ENCODE results near the gene TJP3.

TJP3 gene

GRCh38 chr19:3722443-3723109, 14.4 kb downstream of the TJP3 start:
- Histone ChIP-seq H3K4me2 (ENCODE audit: low read length) (no peak overlapping the region; the same call in 1 of the 2 replicates), H4K20me1 (ENCODE audit: control insufficient read depth, insufficient read depth, low read depth, low read length) (no peaks in the 10 kb centered on the region), H3K9me2 (replicated peaks; ENCODE audit: control insufficient read depth, low read length) (no peaks in the 10 kb centered on the region), H3K4me1 (ENCODE audit: control insufficient read depth, low read length) (peaks cover 3% of the 10 kb centered on the region), H3K79me2 (ENCODE audit: control insufficient read depth, low read length) (no peaks in the 10 kb centered on the region), H3K27ac (ENCODE audit: low read depth, low read length) (no peak overlapping the region), H3K36me3 (ENCODE audit: control insufficient read depth, low read length) (no peaks in the 10 kb centered on the region), H3K9me3 (ENCODE audit: control insufficient read depth, insufficient read depth, low read length) (no peaks in the 10 kb centered on the region), H3K4me3 (ENCODE audit: low read length) (no peak overlapping the region), H3F3A (ENCODE audit: control insufficient read depth, insufficient read depth) (no peaks in the 10 kb centered on the region), H3K27me3 (ENCODE audit: control insufficient read depth, low read length) (peaks cover 15% of the 10 kb centered on the region)
- TF ChIP-seq EZH2phosphoT487 (IDR thresholded peaks at IDR 0.05; ENCODE audit: borderline replicate concordance, low read length) = no peak

- TF ChIP-seq CTCF (IDR thresholded peaks at IDR 0.05; ENCODE audit: low read depth, low read length, poor library complexity, severe bottlenecking) (no peak), EZH2phosphoT487 (IDR thresholded peaks at IDR 0.05; ENCODE audit: borderline replicate concordance, low read length) (no peak)
- no peak overlapping the region for H3K4me2 ChIP-seq (ENCODE audit: low read length)
- peaks cover 3% of the 10 kb centered on the region for H3K4me1 ChIP-seq (ENCODE audit: control insufficient read depth, low read length)
- no peaks in the 10 kb centered on the region for H3K36me3 ChIP-seq (ENCODE audit: control insufficient read depth, low read length)
- H3K4me3 ChIP-seq (ENCODE audit: low read length) = no peak overlapping the region
- H3K27ac ChIP-seq (ENCODE audit: low read depth, low read length) = no peak overlapping the region
- no peaks in the 10 kb centered on the region for H3F3A ChIP-seq (ENCODE audit: control insufficient read depth, insufficient read depth)
- peaks cover 15% of the 10 kb centered on the region for H3K27me3 ChIP-seq (ENCODE audit: control insufficient read depth, low read length)
- H3K9me3 ChIP-seq (ENCODE audit: control insufficient read depth, insufficient read depth, low read length) = no peaks in the 10 kb centered on the region
- no peaks in the 10 kb centered on the region for H3K9me2 ChIP-seq (replicated peaks; ENCODE audit: control insufficient read depth, low read length)
- no peaks in the 10 kb centered on the region for H4K20me1 ChIP-seq (ENCODE audit: control insufficient read depth, insufficient read depth, low read depth, low read length)
- no peaks in the 10 kb centered on the region for H3K79me2 ChIP-seq (ENCODE audit: control insufficient read depth, low read length)
Measured at GRCh38 chr19:3723110-3723488, 14.9 kb downstream of the TJP3 start.

GRCh38 chr19:3723883-3724282, 15.7 kb downstream of the TJP3 start:
- Histone ChIP-seq H3K4me1 (ENCODE audit: control insufficient read depth, low read length) (peaks cover 3% of the 10 kb centered on the region), H3K9me3 (ENCODE audit: control insufficient read depth, insufficient read depth, low read length) (no peaks in the 10 kb centered on the region), H3K9me2 (replicated peaks; ENCODE audit: control insufficient read depth, low read length) (no peaks in the 10 kb centered on the region), H3K4me3 (ENCODE audit: low read length) (no peak overlapping the region), H3K36me3 (ENCODE audit: control insufficient read depth, low read length) (no peaks in the 10 kb centered on the region), H3K27ac (ENCODE audit: low read depth, low read length) (no peak overlapping the region), H3K27me3 (ENCODE audit: control insufficient read depth, low read length) (peaks cover 15% of the 10 kb centered on the region), H3F3A (ENCODE audit: control insufficient read depth, insufficient read depth) (no peaks in the 10 kb centered on the region), H4K20me1 (ENCODE audit: control insufficient read depth, insufficient read depth, low read depth, low read length) (no peaks in the 10 kb centered on the region), H3K4me2 (ENCODE audit: low read length) (no peak overlapping the region), H3K79me2 (ENCODE audit: control insufficient read depth, low read length) (no peaks in the 10 kb centered on the region)
- TF ChIP-seq EZH2phosphoT487 (IDR thresholded peaks at IDR 0.05; ENCODE audit: borderline replicate concordance, low read length) (no peak), CTCF (IDR thresholded peaks at IDR 0.05; ENCODE audit: low read depth, low read length, poor library complexity, severe bottlenecking) (no peak)

- Histone ChIP-seq H3K79me2 (ENCODE audit: control insufficient read depth, low read length) (no peaks in the 10 kb centered on the region), H3K36me3 (ENCODE audit: control insufficient read depth, low read length) (no peaks in the 10 kb centered on the region), H3K4me2 (ENCODE audit: low read length) (no peak overlapping the region), H3K4me1 (ENCODE audit: control insufficient read depth, low read length) (peaks cover 3% of the 10 kb centered on the region), H3F3A (ENCODE audit: control insufficient read depth, insufficient read depth) (no peaks in the 10 kb centered on the region), H4K20me1 (ENCODE audit: control insufficient read depth, insufficient read depth, low read depth, low read length) (no peaks in the 10 kb centered on the region), H3K27ac (ENCODE audit: low read depth, low read length) (no peak overlapping the region), H3K27me3 (ENCODE audit: control insufficient read depth, low read length) (peaks cover 15% of the 10 kb centered on the region), H3K9me3 (ENCODE audit: control insufficient read depth, insufficient read depth, low read length) (no peaks in the 10 kb centered on the region), H3K4me3 (ENCODE audit: low read length) (no peak overlapping the region), H3K9me2 (replicated peaks; ENCODE audit: control insufficient read depth, low read length) (no peaks in the 10 kb centered on the region)
- TF ChIP-seq EZH2phosphoT487 (IDR thresholded peaks at IDR 0.05; ENCODE audit: borderline replicate concordance, low read length) (no peak), CTCF (IDR thresholded peaks at IDR 0.05; ENCODE audit: low read depth, low read length, poor library complexity, severe bottlenecking) (no peak)
Measured at GRCh38 chr19:3725121-3725520, 16.9 kb downstream of the TJP3 start.

Data from DOHH2 (cell line).